HG03060 (cell line): Measurements from ENCODE around the gene TTLL4.
"Not testable (repeated sequence)": the region's sequence is repeated elsewhere in the genome, so short reads cannot be mapped to it uniquely, and the experiment has no call there.

ENCODE experiments used
- ATAC-seq: cut with Tn5 transposase; IDR thresholded peaks from one replicate; pipeline ENCODE4 v1.9.1; 2021; ENCODE audit warnings: low read depth, moderate number of reproducible peaks; ENCODE audit not compliant: unreplicated experiment

The TTLL4 gene

DNA sequence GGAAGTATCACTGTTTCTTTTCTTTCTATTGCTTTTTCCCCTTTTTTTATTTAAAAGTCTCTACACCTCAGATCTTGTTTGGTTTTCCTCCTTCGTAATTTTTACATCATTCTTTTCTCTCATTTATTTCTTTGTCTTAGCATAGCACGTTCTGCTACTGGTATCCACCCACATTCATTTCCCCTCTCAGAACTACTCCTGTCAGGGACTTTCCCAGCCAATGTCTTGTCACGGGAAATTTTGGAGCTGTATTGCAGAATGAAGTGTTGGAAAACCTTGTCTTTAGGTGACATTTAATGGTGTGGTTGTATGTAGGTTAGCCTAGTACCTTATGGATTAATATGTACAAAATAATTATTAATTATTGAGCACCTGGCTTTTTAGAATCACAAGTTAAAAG is 34.0 kb downstream of the TTLL4 start:
- no peak for ATAC-seq

DNA sequence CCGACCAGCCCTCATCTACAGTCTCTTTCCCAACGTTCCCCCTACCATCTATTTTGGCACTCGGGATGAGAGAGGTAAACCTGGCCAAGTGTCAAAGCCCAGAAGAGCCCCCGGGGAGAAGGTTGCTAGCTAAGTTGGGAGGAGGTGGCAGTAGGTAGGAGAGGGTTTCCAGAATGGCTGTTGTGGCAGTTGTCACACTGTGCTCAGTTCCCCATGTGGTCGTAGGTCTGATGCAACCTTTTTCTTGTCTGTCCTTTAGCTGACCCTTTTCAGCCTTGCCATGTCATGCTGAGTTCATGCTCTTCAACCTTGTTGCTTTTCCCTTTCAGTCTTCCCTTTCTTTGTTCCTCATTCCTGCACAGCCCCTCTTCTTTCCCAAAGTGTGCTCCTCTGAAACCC is 34.5 kb downstream of the TTLL4 start:
- no peak for ATAC-seq

DNA sequence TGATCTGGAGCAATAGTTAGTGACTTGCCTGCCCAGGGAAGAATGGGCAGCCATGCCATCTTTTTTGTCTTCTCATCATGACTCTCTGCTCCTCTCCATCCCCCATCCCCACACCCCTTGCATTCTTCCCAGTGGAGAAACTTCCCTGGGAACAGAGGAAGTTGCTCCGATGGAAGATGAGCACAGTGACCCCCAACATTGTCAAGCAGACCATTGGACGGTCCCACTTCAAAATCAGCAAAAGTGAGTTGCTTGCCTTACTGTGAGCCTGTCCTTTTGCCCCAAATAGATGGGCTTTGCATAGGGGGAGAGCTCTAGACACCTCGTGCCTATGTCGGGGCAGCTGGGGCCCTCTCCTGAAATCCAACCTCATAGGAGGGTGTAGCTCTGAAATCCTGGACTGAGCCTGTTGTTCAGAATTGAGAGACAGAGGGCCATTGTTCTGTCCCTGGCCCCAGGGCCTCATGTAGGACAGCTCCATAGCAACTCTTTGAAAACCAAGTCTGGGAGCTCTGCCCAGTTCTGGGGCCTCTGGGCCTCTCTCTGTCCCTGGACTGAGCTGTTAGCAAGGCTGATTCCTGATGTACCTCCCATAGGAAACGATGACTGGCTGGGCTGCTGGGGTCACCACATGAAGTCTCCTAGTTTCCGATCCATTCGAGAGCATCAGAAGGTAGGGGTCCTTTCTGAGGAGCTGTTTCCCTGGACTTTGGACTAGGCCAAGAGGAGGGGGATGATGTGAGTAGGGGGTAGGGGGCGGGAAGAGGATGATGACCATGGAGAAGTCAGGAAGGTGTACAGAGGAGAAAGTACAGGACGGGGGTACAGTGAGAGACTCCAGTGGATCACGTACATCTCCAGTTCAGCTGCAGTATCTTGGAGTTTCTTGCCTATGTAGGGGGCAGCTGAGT is 35.2 kb downstream of the TTLL4 start:
- no peak for ATAC-seq

DNA sequence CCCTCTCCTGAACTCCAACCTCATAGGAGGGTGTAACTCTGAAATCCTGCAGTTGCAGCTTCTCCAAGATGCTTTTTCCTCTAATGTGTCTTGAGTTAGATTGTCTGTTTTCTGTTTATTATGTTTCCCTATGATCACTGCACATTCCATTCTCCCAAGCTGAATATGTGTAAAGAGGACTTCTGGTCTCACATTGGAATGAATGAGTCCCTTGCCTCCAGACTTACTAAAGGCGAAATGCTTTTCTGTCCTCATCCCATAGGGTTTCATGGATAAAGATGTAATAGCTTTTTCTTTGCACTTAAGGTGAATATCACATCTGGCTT is 35.8 kb downstream of the TTLL4 start:
- ATAC-seq, result no peak

DNA sequence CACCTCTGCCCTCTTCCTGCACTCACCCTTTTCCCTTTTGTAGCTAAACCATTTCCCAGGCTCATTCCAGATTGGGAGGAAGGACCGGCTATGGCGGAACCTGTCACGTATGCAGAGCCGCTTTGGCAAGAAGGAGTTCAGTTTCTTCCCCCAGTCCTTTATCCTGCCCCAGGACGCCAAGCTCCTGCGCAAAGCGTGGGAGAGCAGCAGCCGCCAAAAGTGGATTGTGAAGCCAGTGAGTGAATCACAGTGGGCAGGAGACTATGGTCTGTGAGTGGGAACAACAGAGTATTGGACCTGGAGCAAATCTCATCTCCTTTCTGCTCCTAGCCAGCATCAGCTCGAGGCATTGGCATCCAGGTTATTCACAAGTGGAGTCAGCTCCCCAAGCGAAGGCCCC is 36.3 kb downstream of the TTLL4 start:
- ATAC-seq, result no peak

DNA sequence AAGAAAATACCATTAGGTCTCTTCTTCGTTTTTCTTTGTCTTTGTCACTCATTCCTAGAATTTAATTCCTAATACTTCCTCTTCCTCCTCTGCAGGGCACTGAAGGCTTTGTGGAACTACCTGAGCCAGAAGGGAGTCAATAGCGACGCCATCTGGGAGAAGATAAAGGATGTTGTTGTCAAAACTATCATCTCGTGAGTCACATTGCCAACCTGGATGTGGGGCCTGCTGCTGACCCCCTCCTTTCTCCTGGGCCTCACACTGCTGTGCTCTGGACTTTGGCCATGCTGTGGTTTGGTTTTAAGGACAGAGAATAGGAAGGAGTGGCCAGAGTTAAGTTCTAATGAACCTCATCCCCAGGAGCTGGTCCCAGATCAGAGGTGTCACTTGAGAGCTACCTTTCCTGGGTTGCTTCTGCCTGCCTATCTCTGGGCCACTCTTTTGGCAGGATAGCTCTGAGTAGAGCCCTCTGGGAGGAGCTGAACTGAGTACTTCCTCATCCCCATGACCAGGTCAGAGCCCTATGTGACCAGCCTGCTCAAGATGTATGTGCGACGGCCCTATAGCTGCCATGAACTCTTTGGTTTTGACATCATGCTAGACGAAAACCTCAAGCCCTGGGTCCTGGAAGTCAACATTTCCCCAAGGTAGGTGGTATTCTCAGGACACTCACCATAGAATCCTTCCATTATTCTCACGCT is 38.3 kb downstream of the TTLL4 start:
- ATAC-seq, result no peak

DNA sequence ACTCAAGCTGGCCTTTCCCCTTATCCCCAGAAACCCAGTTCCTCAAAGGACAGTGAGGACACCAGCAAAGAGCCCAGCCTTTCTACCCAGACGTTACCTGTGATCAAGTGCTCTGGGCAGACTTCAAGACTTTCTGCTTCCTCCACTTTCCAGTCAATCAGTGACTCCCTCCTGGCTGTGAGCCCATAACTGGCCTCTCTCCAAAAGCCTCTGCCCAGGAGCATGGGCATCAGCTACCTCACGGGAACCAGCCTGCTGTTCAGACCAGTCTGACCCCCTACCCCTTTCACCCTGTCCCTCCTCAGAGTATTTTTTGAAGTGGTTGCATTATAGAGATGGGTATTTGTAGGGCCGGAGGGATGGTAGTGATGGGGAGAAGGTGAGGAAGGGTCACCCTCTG is 43.6 kb downstream of the TTLL4 start:
- ATAC-seq, result no peak

DNA sequence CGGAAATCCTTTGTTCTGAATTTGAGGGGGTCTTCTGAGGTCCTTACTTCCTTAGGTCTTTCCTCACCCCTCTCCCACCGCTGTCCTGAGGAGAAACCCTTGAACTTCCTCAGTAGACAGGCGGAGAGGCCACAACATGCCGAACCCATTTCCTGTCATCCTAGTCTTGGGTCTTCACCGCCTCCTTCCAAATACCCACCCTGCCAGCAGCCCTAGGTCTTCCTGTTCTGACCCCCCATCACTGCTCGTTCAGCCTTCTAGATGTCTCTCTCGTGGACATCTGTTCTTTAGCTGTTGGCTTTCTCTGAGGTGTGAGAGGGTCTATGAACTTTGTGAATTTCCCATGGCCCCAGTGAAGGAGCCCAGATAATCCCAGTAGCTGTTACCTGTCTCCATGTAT is 44.1 kb downstream of the TTLL4 start:
- no peak for ATAC-seq

DNA sequence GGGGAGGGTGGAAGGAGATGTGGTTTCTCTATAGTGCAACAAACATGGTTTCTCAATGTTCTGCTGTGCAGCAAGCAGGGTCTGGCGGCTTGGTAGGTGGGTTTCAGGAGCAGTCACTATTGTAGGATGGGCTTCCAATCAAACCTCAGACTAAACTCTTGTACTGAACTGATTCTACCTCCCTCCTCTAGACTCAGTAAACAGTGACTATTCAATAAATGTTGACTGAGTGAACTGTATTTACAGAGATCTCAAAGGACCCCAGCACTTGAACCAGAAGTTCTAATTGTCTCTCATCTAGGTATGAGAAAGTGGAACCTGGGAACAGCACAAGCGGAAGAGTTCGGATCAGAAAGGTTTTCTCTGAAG is 44.5 kb downstream of the TTLL4 start:
- ATAC-seq, result no peak

DNA sequence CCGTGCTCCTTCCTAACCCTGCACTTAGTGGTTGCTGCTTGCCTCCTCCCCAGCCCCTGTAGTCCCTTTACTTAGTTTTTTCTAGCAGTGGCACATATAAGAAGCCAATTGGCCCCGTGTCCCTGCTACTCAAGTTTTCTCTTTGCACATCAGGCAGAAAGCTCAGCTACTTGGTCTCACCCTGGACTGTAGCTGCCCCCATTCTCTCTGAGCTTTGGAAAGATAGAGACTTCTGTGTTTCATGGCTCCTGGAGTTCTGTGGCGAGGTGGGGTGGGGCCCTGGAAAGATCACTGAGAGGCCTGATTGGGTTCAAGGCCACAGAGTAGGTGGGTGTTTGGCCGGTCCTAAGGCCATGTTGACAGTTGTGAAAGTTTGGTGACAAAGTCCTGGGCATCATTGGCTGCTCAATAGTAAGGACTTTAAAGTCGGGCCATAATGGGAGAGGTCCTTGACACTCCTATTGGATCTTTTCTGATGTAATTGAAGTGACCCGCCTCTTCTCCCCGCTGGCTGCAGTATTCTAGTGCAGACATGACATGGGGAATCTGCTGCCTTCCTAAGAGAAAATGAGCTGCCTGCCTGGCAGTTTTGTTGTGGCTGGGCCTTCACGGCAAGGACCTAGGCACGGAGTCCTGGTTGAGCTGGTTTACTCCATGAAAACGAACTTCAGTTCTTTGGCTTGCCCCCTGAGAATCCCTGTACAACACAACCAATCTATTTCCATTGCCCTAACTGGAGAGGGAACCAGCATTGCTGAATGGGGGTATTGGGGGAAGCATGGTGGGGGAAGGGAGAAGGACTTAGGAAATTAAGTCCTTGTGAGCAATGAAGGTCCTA is 45.2 kb downstream of the TTLL4 start:
- no peak for ATAC-seq

DNA sequence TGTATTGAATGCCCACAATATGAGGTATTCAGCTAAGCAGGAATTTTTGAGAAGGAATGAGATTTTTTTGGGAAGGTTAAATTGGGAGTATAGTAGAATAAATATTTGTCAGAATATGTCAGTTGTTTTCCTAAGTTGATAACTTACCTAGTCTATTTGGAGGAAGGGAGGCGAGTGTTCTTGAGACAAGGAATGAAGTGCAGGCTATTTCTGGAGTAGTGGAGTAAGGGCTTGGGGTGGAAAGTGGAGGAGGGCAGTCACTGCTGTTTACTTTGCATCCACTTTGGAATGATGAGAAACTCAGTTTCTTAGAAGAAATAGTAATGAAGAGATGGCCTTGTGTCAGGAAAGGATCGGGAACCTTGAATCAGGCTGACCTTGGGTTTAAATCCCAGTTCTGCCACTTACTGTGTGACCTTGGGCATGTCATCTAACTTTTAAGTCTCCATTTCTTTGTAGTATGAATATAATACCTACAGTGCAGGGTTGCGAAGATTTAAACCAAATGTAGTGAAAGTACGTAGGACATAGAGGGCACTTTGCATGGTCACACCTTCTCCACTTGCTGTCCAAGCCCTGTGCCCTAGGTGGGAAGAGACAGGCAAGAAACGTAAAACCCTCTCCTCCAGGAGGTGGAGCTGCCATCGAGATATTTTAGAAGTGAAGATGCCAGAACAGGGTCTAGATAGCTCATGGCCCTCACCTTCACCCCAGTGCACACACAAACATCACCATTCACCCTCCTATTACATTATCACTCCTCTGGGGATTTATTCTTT is 46.2 kb downstream of the TTLL4 start:
- no peak for ATAC-seq

DNA sequence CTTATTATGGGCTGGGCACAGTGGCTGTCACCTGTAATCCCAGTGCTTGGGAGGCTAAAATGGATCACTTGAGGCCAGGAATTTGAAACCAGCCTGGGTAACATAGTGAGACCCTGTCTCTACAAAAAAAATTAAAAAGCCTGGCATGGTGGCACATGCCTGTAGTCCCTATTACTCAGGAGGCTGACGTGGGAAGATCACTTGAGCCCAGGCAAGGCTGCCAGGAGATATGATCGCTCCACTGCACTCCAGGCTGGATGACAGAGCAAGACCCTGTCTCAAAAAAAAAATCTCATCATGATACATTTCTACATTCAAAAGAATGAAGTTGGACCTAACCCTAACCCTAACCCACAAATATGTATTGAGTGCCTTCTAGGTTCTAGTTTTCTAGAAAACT is 51.2 kb downstream of the TTLL4 start:
- ATAC-seq, result no peak

DNA sequence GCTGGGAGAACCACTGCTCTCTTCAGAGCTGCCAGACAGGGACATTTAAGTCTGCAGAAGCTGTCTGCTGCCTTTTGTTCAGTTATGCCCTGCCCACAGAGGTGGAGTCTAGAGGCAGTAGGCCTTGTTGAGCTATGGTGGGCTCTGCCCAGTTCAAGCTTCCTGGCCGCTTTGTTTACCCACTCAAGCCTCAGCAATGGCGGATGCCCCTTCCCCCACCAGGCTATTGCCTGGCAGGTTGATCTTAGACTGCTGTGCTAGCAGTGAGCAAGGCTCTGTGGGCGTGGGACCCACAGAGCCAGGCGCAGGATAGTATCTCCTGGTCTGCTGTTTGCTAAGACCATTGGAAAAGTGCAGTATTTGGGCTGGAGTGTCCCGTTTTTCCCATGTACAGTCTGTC is 62.1 kb downstream of the TTLL4 start:
- ATAC-seq, result not testable (repeated sequence)

DNA sequence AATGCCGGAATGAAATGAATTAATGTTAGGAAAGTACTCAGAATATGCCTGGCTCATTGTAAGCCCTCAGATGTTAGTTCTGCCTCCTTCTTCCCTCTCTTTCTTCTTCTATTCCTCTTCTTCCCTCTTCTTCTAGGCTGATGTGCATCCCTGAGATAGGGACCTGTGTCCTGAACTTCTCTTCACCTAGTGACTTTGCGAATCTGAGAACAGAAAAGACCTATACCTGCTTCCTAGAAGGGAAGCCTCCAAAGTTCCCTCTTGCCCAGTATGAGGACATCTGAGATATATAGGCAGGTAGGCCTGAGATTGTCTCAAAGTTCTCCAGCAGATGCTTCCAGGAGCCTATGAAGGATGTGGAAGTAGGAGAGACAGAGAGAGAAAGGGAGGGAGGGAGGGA is 63.2 kb downstream of the TTLL4 start:
- no peak for ATAC-seq

DNA sequence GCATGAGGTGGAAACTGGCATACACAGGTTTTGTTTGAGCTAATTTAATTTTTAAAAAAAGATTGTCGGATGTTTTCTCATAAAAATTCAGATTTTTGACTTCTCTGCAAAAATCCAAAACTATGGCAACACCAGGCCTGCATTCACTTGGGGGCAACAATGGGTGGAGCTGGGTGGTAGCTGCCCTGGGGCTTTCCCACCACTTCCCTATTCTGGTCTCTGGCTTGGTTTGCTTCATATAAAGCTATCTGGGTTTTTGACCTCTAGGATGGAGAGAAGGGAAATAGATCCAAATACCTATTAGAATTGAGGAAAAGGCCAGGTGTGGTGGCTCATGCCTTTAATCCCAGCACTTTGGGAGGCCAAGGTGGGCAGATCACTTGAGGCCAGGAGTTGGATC is 65.9 kb downstream of the TTLL4 start:
- no peak for ATAC-seq

DNA sequence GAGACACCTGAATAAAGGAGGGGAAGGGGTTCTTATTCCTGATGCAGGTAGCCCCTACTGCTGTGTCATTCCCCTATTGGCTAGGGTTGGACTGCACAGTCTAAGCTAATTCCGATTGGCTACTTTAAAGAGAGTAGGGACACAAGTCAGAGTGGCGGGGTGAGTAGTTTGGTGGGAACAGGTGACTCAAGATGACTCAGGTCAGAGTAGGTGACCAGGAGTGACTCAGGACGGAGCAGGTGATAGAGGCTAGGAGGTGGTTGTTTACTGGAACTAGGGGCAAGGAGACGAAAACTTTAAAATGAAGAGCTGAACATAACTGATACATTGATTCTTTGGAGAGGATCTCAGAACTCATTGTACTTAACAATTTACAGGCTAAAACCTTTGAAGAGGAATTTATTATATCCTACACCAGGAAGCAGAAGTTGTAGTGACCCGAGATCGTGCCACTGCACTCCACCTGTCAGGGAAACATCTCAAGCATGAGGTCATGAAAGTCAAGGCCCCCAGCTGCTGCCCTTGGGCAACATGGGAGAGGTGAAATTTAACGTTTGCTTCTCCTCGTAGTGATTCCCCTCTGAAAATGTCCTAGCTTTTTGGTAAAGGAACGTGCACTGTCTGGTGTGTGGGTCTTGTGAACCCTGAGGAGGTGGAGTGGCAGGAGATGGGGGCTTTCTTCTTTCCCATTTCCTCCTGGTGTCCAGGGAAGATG is 66.8 kb downstream of the TTLL4 start:
- no peak for ATAC-seq

DNA sequence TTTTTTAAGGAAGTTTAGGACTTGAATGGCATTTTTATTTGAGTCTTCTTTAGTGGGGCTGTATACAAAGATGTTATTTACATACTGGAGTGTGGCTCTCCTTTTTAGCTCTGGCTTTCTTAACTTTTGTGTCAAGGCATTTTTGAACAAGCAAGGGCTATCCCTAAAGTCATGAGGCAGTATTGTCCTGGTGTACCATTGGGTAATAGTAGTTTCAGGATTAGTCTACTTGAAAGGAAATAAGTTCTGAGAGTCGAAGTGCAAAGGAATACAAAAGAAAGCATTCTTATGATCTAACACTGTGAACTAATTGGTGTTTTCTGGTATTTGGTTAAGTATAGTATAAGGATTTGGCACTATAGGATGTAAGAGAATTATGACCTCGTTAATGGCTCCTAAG is 69.4 kb downstream of the TTLL4 start:
- ATAC-seq, result no peak

DNA sequence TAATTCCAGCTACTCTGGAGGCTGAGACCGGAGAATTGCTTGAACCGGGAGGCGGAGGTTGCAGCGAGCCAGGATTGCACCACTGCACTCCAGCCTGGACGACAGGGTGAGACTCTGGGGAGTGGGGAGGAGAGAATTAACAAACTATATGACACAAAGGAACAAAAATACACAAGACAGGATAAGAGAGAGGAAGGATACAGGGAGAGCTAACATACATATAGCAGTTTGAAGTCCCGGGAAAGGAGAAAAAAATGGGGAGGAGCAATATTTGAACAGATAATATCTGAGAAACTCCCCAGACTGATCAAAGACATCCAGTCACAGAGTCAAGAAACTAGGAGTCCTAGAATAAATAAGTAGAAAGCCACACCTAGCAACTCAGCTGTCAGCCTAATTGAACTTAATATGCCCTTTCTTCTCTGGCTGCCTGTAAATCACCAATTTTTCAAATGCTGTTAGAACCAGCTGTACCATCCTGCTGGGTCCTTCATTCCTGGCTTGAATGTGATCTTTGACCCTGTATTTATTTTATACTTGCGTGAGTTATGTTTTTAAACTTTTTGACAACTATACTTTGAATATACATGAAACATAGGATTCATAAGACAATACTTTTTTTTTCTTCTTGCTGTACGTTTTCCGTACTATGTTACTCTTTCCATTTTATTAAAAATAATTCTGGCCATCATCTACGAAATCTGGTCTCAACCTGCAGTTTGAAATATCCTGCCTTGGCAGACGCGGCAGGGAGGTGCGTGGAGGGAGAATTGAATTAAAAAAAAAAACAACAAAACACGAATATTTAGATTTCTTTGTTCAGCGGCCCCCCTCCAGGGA is 70.4 kb downstream of the TTLL4 start:
- no peak for ATAC-seq
